H1 (cell line): ENCODE results near the gene CHST1. TPM values are rescaled to one million over a fixed set of nuclear protein-coding genes. Genes with fewer than 3 reads are reported as not detected.

Experiments
- CTCF ChIA-PET: fragments of 300-600 bp; sonication (Branson Sonifier 250); formaldehyde crosslinking; loops from one replicate; lab custom pipeline; 2021; ENCODE audit not compliant: partially characterized antibody; lab: Charles Lee
- POLR2A ChIA-PET: fragments of 300-600 bp; sonication (Branson Sonifier 250); formaldehyde crosslinking; loops from one replicate; lab custom pipeline; 2021; ENCODE audit warnings: inconsistent platforms; ENCODE audit not compliant: partially characterized antibody; lab: Charles Lee
- DNase-seq, 2 experiments: peaks; one replicate each; pipeline versions ENCODE4 v3.0.0 to v3.0.0-alpha.2; 2010 to 2022; ENCODE audit warnings: low spot score in 2 of 2, low read depth in 1 of 2, mixed read lengths in 1 of 2
- FAIRE-seq: peaks from 2 replicates; lab custom pipeline; 2011; peaks lifted over from hg19 to GRCh38; lab: Jason Lieb, UNC
- H2AFZ ChIP-seq: 2 replicates; pipeline ENCODE4 v1.8.1; 2012; ENCODE audit warnings: low read length, inconsistent platforms
- H2AK5ac ChIP-seq: 2 replicates; pipeline ENCODE4 v1.6.1; 2013; ENCODE audit warnings: low read depth, low read length
- H2BK120ac ChIP-seq: replicated peaks from 2 replicates; pipeline ENCODE3; 2013; ENCODE audit warnings: low read depth, low read length, inconsistent platforms
- H2BK12ac ChIP-seq: 2 replicates; pipeline ENCODE4 v1.6.1; 2013; ENCODE audit warnings: low read depth, low read length
- H2BK15ac ChIP-seq: 2 replicates; pipeline ENCODE4 v1.6.1; 2013; ENCODE audit warnings: low read length
- H2BK20ac ChIP-seq: 2 replicates; pipeline ENCODE4 v1.6.1; 2013; ENCODE audit warnings: low read length
- H2BK5ac ChIP-seq: 2 replicates; pipeline ENCODE4 v1.6.1; 2013; ENCODE audit warnings: low read depth, low read length
- H3K14ac ChIP-seq: 2 replicates; pipeline ENCODE4 v1.6.1; 2013; ENCODE audit warnings: inconsistent platforms; ENCODE audit not compliant: insufficient read length
- H3K18ac ChIP-seq: 2 replicates; pipeline ENCODE4 v1.6.1; 2013; ENCODE audit warnings: low read length; ENCODE audit errors: extremely low read depth
- H3K23ac ChIP-seq: 2 replicates; pipeline ENCODE4 v1.6.1; 2013; ENCODE audit warnings: inconsistent platforms; ENCODE audit not compliant: insufficient read length
- H3K23me2 ChIP-seq: 2 replicates; pipeline ENCODE4 v1.6.1; 2013; ENCODE audit warnings: low read depth, low read length
- H3K27ac ChIP-seq: 2 replicates; pipeline ENCODE4 v1.6.1; 2011; ENCODE audit warnings: low read depth, low read length, inconsistent platforms
- H3K27me3 ChIP-seq, 4 experiments: replicated peaks in 1 of 4; 1 replicate in 1 of 4; 2 replicates in 3 of 4; pipeline versions ENCODE4 v1.6.1 to v1.8.1; 2011 to 2013; ENCODE audit warnings: low read length in 3 of 4, mild to moderate bottlenecking in 3 of 4, inconsistent platforms in 2 of 4, mixed read lengths in 2 of 4, moderate library complexity in 1 of 4; ENCODE audit not compliant: control insufficient read depth in 3 of 4, insufficient read depth in 3 of 4; ENCODE audit errors: extremely low read depth in 1 of 4
- H3K36me3 ChIP-seq, 4 experiments: 2 replicates each; pipeline versions ENCODE4 v1.6.1 to v1.8.1; 2011 to 2013; ENCODE audit warnings: mild to moderate bottlenecking in 4 of 4, low read length in 3 of 4, moderate library complexity in 2 of 4, control low read depth in 1 of 4, inconsistent platforms in 1 of 4; ENCODE audit not compliant: insufficient read depth in 4 of 4, control insufficient read depth in 2 of 4
- H3K4ac ChIP-seq: replicated peaks from 2 replicates; pipeline ENCODE3; 2013; ENCODE audit warnings: low read length, low read depth, mixed read lengths, inconsistent platforms; ENCODE audit not compliant: insufficient read length
- H3K4me1 ChIP-seq, 4 experiments: replicated peaks in 1 of 4; 1 replicate in 1 of 4; 2 replicates in 3 of 4; pipeline versions ENCODE4 v1.6.1 to v1.8.1; 2011 to 2013; ENCODE audit warnings: low read length in 3 of 4, inconsistent platforms in 2 of 4, mixed read lengths in 1 of 4; ENCODE audit not compliant: insufficient read depth in 4 of 4, control insufficient read depth in 3 of 4
- H3K4me2 ChIP-seq, 2 experiments: 2 replicates each; pipeline versions ENCODE4 v1.6.1 to v1.8.1; 2011 to 2013; ENCODE audit warnings: low read depth in 2 of 2, low read length in 2 of 2, control low read depth in 1 of 2, inconsistent platforms in 1 of 2, mild to moderate bottlenecking in 1 of 2; ENCODE audit not compliant: insufficient read depth in 1 of 2
- H3K4me3 ChIP-seq, 4 experiments: fragments of 200-600, 300-600 bp in 1 of 4; sonication (generic), shearing (Covaris generic), sonication (Bioruptor Twin) in 1 of 4; 2 replicates each; pipeline versions ENCODE4 v1.5.1 to v1.8.1; 2011 to 2016; ENCODE audit warnings: low read length in 4 of 4, low read depth in 3 of 4, control low read depth in 2 of 4, inconsistent platforms in 2 of 4, mild to moderate bottlenecking in 2 of 4, mixed read lengths in 1 of 4, moderate library complexity in 1 of 4; ENCODE audit not compliant: insufficient read depth in 2 of 4; ENCODE audit errors: extremely low read depth in 1 of 4
- H3K56ac ChIP-seq: replicated peaks from 2 replicates; pipeline ENCODE3; 2013; ENCODE audit warnings: low read depth, mild to moderate bottlenecking, mixed read lengths, low read length, inconsistent platforms; ENCODE audit not compliant: insufficient read length
- H3K79me1 ChIP-seq: 2 replicates; pipeline ENCODE4 v1.6.1; 2013; ENCODE audit warnings: low read depth, low read length, control low read depth
- H3K79me2 ChIP-seq, 2 experiments: 2 replicates each; pipeline versions ENCODE4 v1.6.1 to v1.8.1; 2012 to 2013; ENCODE audit warnings: low read length in 2 of 2, mild to moderate bottlenecking in 2 of 2, inconsistent platforms in 1 of 2; ENCODE audit not compliant: insufficient read depth in 2 of 2, control insufficient read depth in 1 of 2
- H3K9ac ChIP-seq, 4 experiments: replicated peaks in 1 of 4; 1 replicate in 1 of 4; 2 replicates in 3 of 4; pipeline versions ENCODE4 v1.6.1 to v1.8.1; 2011 to 2013; ENCODE audit warnings: low read depth in 3 of 4, low read length in 3 of 4, control low read depth in 2 of 4, mild to moderate bottlenecking in 2 of 4, moderate library complexity in 2 of 4, inconsistent platforms in 1 of 4; ENCODE audit errors: extremely low read depth in 1 of 4
- H3K9me3 ChIP-seq, 2 experiments: 2 replicates each; pipeline versions ENCODE4 v1.6.1 to v1.8.1; 2012 to 2013; ENCODE audit warnings: mild to moderate bottlenecking in 2 of 2, moderate library complexity in 2 of 2, control low read depth in 1 of 2, inconsistent platforms in 1 of 2, low read depth in 1 of 2, low read length in 1 of 2, mixed read lengths in 1 of 2; ENCODE audit not compliant: insufficient read depth in 2 of 2
- H4K20me1 ChIP-seq, 2 experiments: replicated peaks in 1 of 2; 2 replicates each; pipeline versions ENCODE3 to v1.8.1; 2011 to 2013; ENCODE audit warnings: inconsistent platforms in 2 of 2, low read length in 2 of 2, mild to moderate bottlenecking in 1 of 2; ENCODE audit not compliant: insufficient read depth in 2 of 2, control insufficient read depth in 1 of 2
- H4K5ac ChIP-seq: 2 replicates; pipeline ENCODE4 v1.6.1; 2013; ENCODE audit warnings: low read length, low read depth, mixed read lengths, inconsistent platforms; ENCODE audit not compliant: insufficient read length
- H4K8ac ChIP-seq: 2 replicates; pipeline ENCODE4 v1.8.0; 2013; ENCODE audit warnings: mild to moderate bottlenecking, moderate library complexity, low read length, inconsistent platforms; ENCODE audit not compliant: insufficient read depth; ENCODE audit errors: extremely low read depth
- H4K91ac ChIP-seq: replicated peaks from 2 replicates; pipeline ENCODE3; 2013; ENCODE audit warnings: low read length, mixed read lengths, inconsistent platforms; ENCODE audit not compliant: insufficient read length
- BACH1 ChIP-seq: IDR thresholded peaks from 2 replicates; pipeline ENCODE4 v1.6.1; 2012; ENCODE audit warnings: low read length, improper control_type of control experiment
- BRCA1 ChIP-seq: IDR thresholded peaks from 2 replicates; pipeline ENCODE4 v1.6.1; 2012; ENCODE audit warnings: low read depth, low read length, improper control_type of control experiment
- CHD2 ChIP-seq: IDR thresholded peaks from 2 replicates; pipeline ENCODE4 v1.6.1; 2012; ENCODE audit warnings: low read length, improper control_type of control experiment
- E2F6 ChIP-seq: IDR thresholded peaks from 2 replicates; pipeline ENCODE4 v1.6.1; 2012; ENCODE audit warnings: inconsistent platforms
- EP300 ChIP-seq, 2 experiments: IDR thresholded peaks; 1 replicate in 1 of 2; 2 replicates in 1 of 2; pipeline ENCODE4 v1.6.1; 2011 to 2012; ENCODE audit warnings: low read depth in 2 of 2, low read length in 2 of 2, mild to moderate bottlenecking in 2 of 2, borderline replicate concordance in 1 of 2, inconsistent platforms in 1 of 2, moderate library complexity in 1 of 2
- GABPA ChIP-seq: IDR thresholded peaks from 2 replicates; pipeline ENCODE4 v1.6.1; 2011; ENCODE audit warnings: mild to moderate bottlenecking, low read length, moderate library complexity, borderline replicate concordance; ENCODE audit not compliant: insufficient read depth
- GTF2F1 ChIP-seq: IDR thresholded peaks from 2 replicates; pipeline ENCODE4 v1.6.1; 2012; ENCODE audit warnings: low read depth, low read length, improper control_type of control experiment, borderline replicate concordance
- JUND ChIP-seq: IDR thresholded peaks from 2 replicates; pipeline ENCODE4 v1.6.1; 2011; ENCODE audit warnings: mild to moderate bottlenecking, improper control_type of control experiment, low read length
- NANOG ChIP-seq: IDR thresholded peaks from 2 replicates; pipeline ENCODE4 v1.6.1; 2011; ENCODE audit warnings: low read length, low read depth, mild to moderate bottlenecking, inconsistent platforms; ENCODE audit not compliant: insufficient read depth, poor library complexity, severe bottlenecking
- RFX5 ChIP-seq: IDR thresholded peaks from 2 replicates; pipeline ENCODE4 v1.6.1; 2011; ENCODE audit warnings: low read depth, low read length, improper control_type of control experiment, borderline replicate concordance
- SAP30 ChIP-seq: fragments of 300-600 bp; sonication (generic); IDR thresholded peaks from 2 replicates; pipeline ENCODE4 v1.7.1; 2012; ENCODE audit warnings: low read length, moderate library complexity, mild to moderate bottlenecking, inconsistent platforms; ENCODE audit not compliant: insufficient read depth, insufficient replicate concordance
- TCF12 ChIP-seq: IDR thresholded peaks from 2 replicates; pipeline ENCODE4 v1.6.1; 2011; ENCODE audit warnings: low read depth, mild to moderate bottlenecking, low read length
- WGBS, 2 experiments: shearing (Covaris generic) in 1 of 2; methylation state at CpG; one replicate each; pipeline versions ENCODE4 v1.1.6 to v1.1.7; 2013 to 2015; ENCODE audit warnings: low lambda C conversion rate in 2 of 2, mixed read lengths in 2 of 2, inconsistent platforms in 1 of 2, low coverage in 1 of 2, missing lambda C conversion rate in 1 of 2; ENCODE audit not compliant: insufficient replicate concordance in 2 of 2, insufficient coverage in 1 of 2, insufficient read length in 1 of 2; ENCODE audit errors: extremely low coverage in 1 of 2, missing lambda C conversion rate in 1 of 2; 5-methylcytosine and 5-hydroxymethylcytosine counted together
- polyA plus RNA-seq, 7 experiments: library from polyadenylated mRNA; depleted of rRNA in 3 of 7; stranded (reverse) in 5 of 7; unstranded in 2 of 7; fragments of >200 nt in 5 of 7; fragments of 200-250 nt in 2 of 7; gene quantifications; 1 replicate in 5 of 7; 2 replicates in 1 of 7; 4 replicates in 1 of 7; pipeline versions ENCODE4 v1.2.1 to v1.2.3, GENCODE V29; 2011 to 2013; ENCODE audit warnings: missing spikeins in 2 of 7, mixed read lengths in 2 of 7
- total RNA-seq: library from RNA; stranded (reverse); fragmentation: NEBNext Ultra II Directional; extraction: Animal tissue kit (Norgen Biotek cat#: 25700); gene quantifications from 2 replicates; pipeline ENCODE4 v1.2.1, GENCODE V29; 2021

The CHST1 gene
- total and polyA plus RNA-seq, 2 of the 8 experiments (the other 6 are each of a cell fraction or from before 2014, with no cell fraction given), result 1.6 to 3.8 TPM

- POLR2A ChIA-PET, result interaction anchor here (0.9 to 1.8 kb wide), 3 partner anchors 9 to 281 kb away, joined by 3 to 8 read pairs (median 6); no protein-coding TSS in a partner anchor
- peak overlapping the region in 1 of 2 experiments; percentile 43; a peak in 2 of 4 replicates for H3K4me2 ChIP-seq
- H3K18ac ChIP-seq, result peak overlapping the region; percentile 29; the same call in 1 of the 2 replicates
- H3K56ac ChIP-seq, result no peak overlapping the region
- peaks cover 3 to 21% (median 11%) of the 10 kb centered on the region in 4 experiments for H3K4me1 ChIP-seq
- FAIRE-seq (peak; percentile 83), DNase-seq (peak; percentile 75 to 98)
- no peaks in the 10 kb centered on the region for H3K79me2 ChIP-seq
- no peak overlapping the region for H3K14ac ChIP-seq
- no peaks in the 10 kb centered on the region for H3K9me3 ChIP-seq
- CTCF ChIA-PET, result interaction anchor here (0.6 to 9.1 kb wide), 61 partner anchors 9 to 320 kb away, joined by 3 to 89 read pairs (median 4); no protein-coding TSS in a partner anchor
- H3K36me3 ChIP-seq, result no peaks in the 10 kb centered on the region
- no peak overlapping the region for H4K91ac ChIP-seq
- no peak overlapping the region; the same call in 1 of the 2 replicates for H2AFZ ChIP-seq
- no peak overlapping the region for H4K5ac ChIP-seq
- no peaks in the 10 kb centered on the region for H3K79me1 ChIP-seq
- peak overlapping the region; percentile 95; the same call in 1 of the 2 replicates for H2BK15ac ChIP-seq
- H4K20me1 ChIP-seq, result no peaks in the 10 kb centered on the region
- H2BK120ac ChIP-seq, result no peak overlapping the region
- H3K4me3 ChIP-seq, result no peak overlapping the region
- H3K23me2 ChIP-seq, result no peaks in the 10 kb centered on the region
- H2BK5ac ChIP-seq, result no peak overlapping the region
- H3K4ac ChIP-seq, result no peak overlapping the region
- H3K27ac ChIP-seq, result no peak overlapping the region
- no peak overlapping the region for H3K9ac ChIP-seq
- no peak overlapping the region for H2AK5ac ChIP-seq
- no peaks in the 10 kb centered on the region; a peak in 1 of 7 replicates for H3K27me3 ChIP-seq
- no peak overlapping the region for H2BK20ac ChIP-seq
- WGBS, 2 experiments, result 9% methylated on average over 16 of the region's 16 CpGs; no CpG with 5 or more reads in 1 of the 2 experiments
- H3K23ac ChIP-seq, result no peak overlapping the region
- H2BK12ac ChIP-seq, result peak overlapping the region; percentile 91
- H4K8ac ChIP-seq, result 0 out of 2 replicates have a peak overlapping the region, but pooled peaks have one; percentile 17
- TF ChIP-seq RFX5 (no peak), EP300 (IDR thresholded peaks at IDR 0.05; ENCODE audit: borderline replicate concordance in 1 of 2, low read depth in 2 of 2, low read length in 2 of 2) (peak; percentile 12 to 25; a peak in 1 of 3 replicates), BACH1 (0 out of 2 replicates have a peak, but pooled peaks have one; percentile 23), GABPA (peak; percentile 10; the same call in 1 of the 2 replicates), NANOG (peak; percentile 11), E2F6 (peak; percentile 52; the same call in 1 of the 2 replicates), CHD2 (no peak), SAP30 (no peak), GTF2F1 (no peak), BRCA1 (no peak), TCF12 (no peak), JUND (peak; percentile 67; the same call in 1 of the 2 replicates)
Measured at GRCh38 chr11:45655347-45655756, 10.1 kb downstream of the CHST1 start.
